BLaER1 treated with 17β-estradiol and CSF1 and Interleukin-3, amounts not matched to agents 10 nM and 100 nM (cell line): ENCODE measurements around the gene SLC10A1.

Source experiments
- H3K27ac ChIP-seq, 11 experiments: shearing (Covaris generic); formaldehyde crosslinking; 2 replicates each; pipeline ENCODE4 v1.8.1; 2022
- H3K27me3 ChIP-seq, 11 experiments: shearing (Covaris generic); formaldehyde crosslinking; 2 replicates each; pipeline ENCODE4 v1.8.1; 2022
- H3K36me3 ChIP-seq, 11 experiments: shearing (Covaris generic); formaldehyde crosslinking; 2 replicates each; pipeline ENCODE4 v1.8.1; 2022
- H3K4me1 ChIP-seq, 10 experiments: shearing (Covaris generic); formaldehyde crosslinking; 2 replicates each; pipeline ENCODE4 v1.8.1; 2022
- H3K4me2 ChIP-seq, 11 experiments: shearing (Covaris generic); formaldehyde crosslinking; 2 replicates each; pipeline ENCODE4 v1.8.1; 2022
- H3K4me3 ChIP-seq, 10 experiments: shearing (Covaris generic); formaldehyde crosslinking; 2 replicates each; pipeline ENCODE4 v1.8.1; 2022
- H3K9ac ChIP-seq, 11 experiments: shearing (Covaris generic); formaldehyde crosslinking; 2 replicates each; pipeline ENCODE4 v1.8.1; 2022
- H3K9me3 ChIP-seq, 11 experiments: shearing (Covaris generic); formaldehyde crosslinking; replicated peaks in 1 of 11; 2 replicates each; pipeline ENCODE4 v1.8.1; 2022
- H4K20me1 ChIP-seq, 11 experiments: shearing (Covaris generic); formaldehyde crosslinking; 2 replicates each; pipeline ENCODE4 v1.8.1; 2022
- Cebpa-rat ChIP-seq, 11 experiments: shearing (Covaris generic); IDR thresholded peaks; 2 replicates each; pipeline ENCODE4 v1.8.1; 2022

The SLC10A1 gene

DNA sequence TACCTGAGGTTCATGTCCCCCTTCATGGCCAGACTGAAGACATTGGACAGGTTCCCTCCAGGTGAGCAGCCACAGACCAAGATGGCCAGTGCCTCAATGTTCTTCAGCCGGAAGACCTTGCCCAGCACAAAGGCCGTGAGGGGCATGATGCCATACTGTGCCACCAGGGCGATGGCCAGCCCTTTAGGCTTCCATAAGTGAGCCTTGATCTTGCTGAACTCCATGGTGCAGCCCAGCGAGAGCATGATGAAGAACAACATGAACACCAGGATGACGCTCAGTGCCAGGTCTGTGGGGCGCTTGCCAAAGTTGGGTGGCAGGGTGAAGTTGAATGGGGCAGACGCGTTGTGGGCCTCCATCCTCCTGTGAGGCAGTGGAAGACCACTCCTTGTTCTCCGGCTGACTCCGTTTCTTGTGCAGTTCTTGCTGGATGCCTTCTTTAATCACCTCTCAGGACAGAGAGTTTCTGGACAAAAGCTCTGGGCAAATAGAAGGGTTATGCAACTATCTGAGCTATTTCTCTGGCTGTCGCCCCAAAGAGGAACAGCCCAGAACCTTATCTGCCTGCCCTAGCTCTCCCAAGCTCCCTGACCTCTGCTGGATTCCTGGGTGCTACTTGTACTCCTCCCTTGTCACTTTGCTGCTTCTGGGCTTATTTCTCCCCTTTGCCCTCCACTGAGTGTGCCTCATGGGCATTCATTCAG is at the start of gene SLC10A1:
Gene SLC10A1 (minus strand): TSS at position 445 of the 704 bp plus-strand sequence. CDS start 86 bp downstream, at position 359.
- Histone ChIP-seq H3K27me3 (no peaks in the 10 kb centered on the region), H3K27ac (no peak within 1 kb of the TSS), H3K4me3 (no peak within 1 kb of the TSS), H3K36me3 (no peaks in the 10 kb centered on the region), H3K4me2 (no peak within 1 kb of the TSS), H3K9me3 (peaks cover 0 to 11% (median 3%) of the 10 kb centered on the region in 11 experiments; a peak in 6 of 22 replicates), H3K4me1 (no peaks in the 10 kb centered on the region), H4K20me1 (no peaks in the 10 kb centered on the region), H3K9ac (no peak within 1 kb of the TSS)
- no peak for TF ChIP-seq Cebpa-rat (IDR thresholded peaks at IDR 0.05)

GRCh38 chr14:69845787-69846186 is 48.7 kb upstream of the SLC10A1 start:
- H3K27me3 ChIP-seq = no peaks in the 10 kb centered on the region
- peaks cover 0 to 30% (median 18%) of the 10 kb centered on the region in 10 experiments; a peak in 14 of 20 replicates for H3K4me1 ChIP-seq
- H3K4me3 ChIP-seq = no peak overlapping the region
- H3K27ac ChIP-seq = no peak overlapping the region
- H3K9ac ChIP-seq = no peak overlapping the region
- no peak overlapping the region for H3K4me2 ChIP-seq
- no peaks in the 10 kb centered on the region for H4K20me1 ChIP-seq
- H3K9me3 ChIP-seq = peaks cover 0 to under 1% (median 0%) of the 10 kb centered on the region in 11 experiments; a peak in 1 of 22 replicates
- H3K36me3 ChIP-seq = no peaks in the 10 kb centered on the region
- TF ChIP-seq Cebpa-rat (IDR thresholded peaks at IDR 0.05) = no peak

DNA sequence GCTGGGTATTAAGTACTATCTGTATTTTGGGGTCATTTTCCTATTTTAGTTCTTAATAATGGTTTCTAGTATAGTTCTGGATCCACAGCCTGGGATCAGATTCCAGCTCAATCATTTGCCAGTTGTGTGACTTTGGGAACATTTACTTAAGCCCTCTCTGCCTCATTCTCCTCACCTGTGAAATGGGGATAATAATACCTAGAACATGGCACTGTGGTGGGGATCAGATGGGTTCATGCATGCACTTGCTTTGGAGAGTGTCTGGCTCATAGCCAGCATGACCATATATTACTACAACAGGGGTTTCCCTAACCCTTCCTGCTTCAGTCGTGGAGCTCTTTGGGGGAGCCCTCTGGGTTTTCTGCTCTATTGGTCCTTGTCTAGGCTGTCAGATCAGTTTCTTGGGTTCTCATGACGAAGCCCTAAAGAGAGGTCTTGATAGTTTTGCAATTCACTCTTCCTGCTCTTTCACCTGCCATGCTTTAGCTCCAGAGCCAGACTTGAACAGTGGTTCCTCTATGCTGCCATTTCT is 48.1 kb upstream of the SLC10A1 start:
- H3K27ac ChIP-seq = no peak overlapping the region

GRCh38 chr14:69844171-69844570 is 47.1 kb upstream of the SLC10A1 start:
- Histone ChIP-seq H3K4me3 (no peak overlapping the region), H3K9ac (no peak overlapping the region), H3K4me1 (peaks cover 0 to 14% (median 6%) of the 10 kb centered on the region in 10 experiments; a peak in 9 of 20 replicates), H4K20me1 (no peaks in the 10 kb centered on the region), H3K27ac (no peak overlapping the region), H3K4me2 (no peak overlapping the region), H3K9me3 (no peaks in the 10 kb centered on the region), H3K27me3 (no peaks in the 10 kb centered on the region), H3K36me3 (no peaks in the 10 kb centered on the region)
- no peak for TF ChIP-seq Cebpa-rat (IDR thresholded peaks at IDR 0.05)

More for the DNA sequence above, 48.1 kb upstream of the SLC10A1 start:
- no peak overlapping the region for H3K4me3 ChIP-seq
- H4K20me1 ChIP-seq = no peaks in the 10 kb centered on the region
- no peaks in the 10 kb centered on the region for H3K36me3 ChIP-seq
- H3K4me2 ChIP-seq = no peak overlapping the region
- no peak overlapping the region for H3K9ac ChIP-seq
- no peaks in the 10 kb centered on the region for H3K27me3 ChIP-seq
- no peaks in the 10 kb centered on the region for H3K9me3 ChIP-seq
- H3K4me1 ChIP-seq = peaks cover 0 to 23% (median 11%) of the 10 kb centered on the region in 10 experiments; a peak in 14 of 20 replicates
- no peak for TF ChIP-seq Cebpa-rat (IDR thresholded peaks at IDR 0.05)

DNA sequence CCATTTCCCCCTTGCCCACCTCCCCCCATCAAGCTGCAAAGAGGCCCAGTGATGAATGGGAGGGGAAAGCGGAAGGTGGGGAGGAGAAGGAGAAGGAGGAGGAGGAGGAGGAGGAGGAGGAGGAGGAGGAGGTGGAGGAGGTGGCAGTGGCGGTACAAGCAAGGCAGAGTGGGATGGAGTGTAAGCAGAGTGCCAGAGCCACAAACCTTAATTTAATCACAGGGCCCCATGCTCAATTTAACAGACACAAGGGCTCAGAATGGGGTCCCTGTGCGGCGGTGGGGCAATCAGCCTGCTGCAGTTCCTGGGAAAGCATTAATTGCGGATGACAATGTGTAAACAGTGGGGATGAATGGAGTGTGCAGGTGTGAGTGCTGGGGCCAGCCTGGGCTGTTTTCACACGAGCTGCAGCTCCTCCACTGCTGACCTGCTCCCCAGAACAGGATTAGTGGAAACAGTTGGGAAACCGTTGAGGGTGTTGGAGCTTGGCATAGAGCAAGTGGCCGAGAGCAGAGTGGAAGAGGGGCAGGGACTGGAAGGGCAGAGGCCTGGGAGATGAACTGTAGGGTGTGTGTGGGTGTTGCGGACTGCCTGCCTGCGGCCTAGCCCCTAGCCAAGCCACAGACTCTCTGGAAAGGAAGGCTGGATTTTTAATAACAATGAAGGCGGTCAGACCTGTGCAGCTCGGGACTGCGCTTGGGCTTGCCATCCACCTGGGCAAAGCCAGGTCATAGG is 45.8 kb upstream of the SLC10A1 start:
- TF ChIP-seq Cebpa-rat (IDR thresholded peaks at IDR 0.05) = no peak
- H3K4me3 ChIP-seq = no peak overlapping the region
- H3K9ac ChIP-seq = no peak overlapping the region
- no peak overlapping the region for H3K27ac ChIP-seq
- peaks cover 0 to 9% (median 6%) of the 10 kb centered on the region in 10 experiments; a peak in 8 of 20 replicates for H3K4me1 ChIP-seq
- no peaks in the 10 kb centered on the region for H3K27me3 ChIP-seq
- H3K36me3 ChIP-seq = no peaks in the 10 kb centered on the region
- no peaks in the 10 kb centered on the region for H3K9me3 ChIP-seq
- no peaks in the 10 kb centered on the region for H4K20me1 ChIP-seq
- H3K4me2 ChIP-seq = no peak overlapping the region

- Histone ChIP-seq H3K27me3 (no peaks in the 10 kb centered on the region), H3K9me3 (no peaks in the 10 kb centered on the region), H3K36me3 (no peaks in the 10 kb centered on the region), H3K27ac (no peak overlapping the region), H4K20me1 (no peaks in the 10 kb centered on the region), H3K4me1 (peaks cover 0 to 9% (median 6%) of the 10 kb centered on the region in 10 experiments; a peak in 8 of 20 replicates), H3K9ac (no peak overlapping the region), H3K4me2 (peak overlapping the region in 4 of 11 experiments; percentile 3 to 41 (median 14); a peak in 4 of 22 replicates), H3K4me3 (no peak overlapping the region)
- no peak for TF ChIP-seq Cebpa-rat (IDR thresholded peaks at IDR 0.05)
Observed at GRCh38 chr14:69841656-69842055, 44.6 kb upstream of the SLC10A1 start.

GRCh38 chr14:69839661-69840060 is 42.6 kb upstream of the SLC10A1 start:
- no peak overlapping the region for H3K9ac ChIP-seq
- TF ChIP-seq Cebpa-rat (IDR thresholded peaks at IDR 0.05) = no peak
- H3K27me3 ChIP-seq = no peaks in the 10 kb centered on the region
- no peak overlapping the region for H3K27ac ChIP-seq
- no peaks in the 10 kb centered on the region for H4K20me1 ChIP-seq
- no peaks in the 10 kb centered on the region for H3K9me3 ChIP-seq
- H3K4me3 ChIP-seq = no peak overlapping the region
- no peaks in the 10 kb centered on the region for H3K36me3 ChIP-seq
- peaks cover 0 to 9% (median 6%) of the 10 kb centered on the region in 10 experiments; a peak in 8 of 20 replicates for H3K4me1 ChIP-seq
- no peak overlapping the region for H3K4me2 ChIP-seq

- H3K36me3 ChIP-seq = no peaks in the 10 kb centered on the region
- H3K4me1 ChIP-seq = peaks cover 0 to 9% (median 6%) of the 10 kb centered on the region in 10 experiments; a peak in 8 of 20 replicates
- H3K9me3 ChIP-seq = no peaks in the 10 kb centered on the region
- H3K4me3 ChIP-seq = no peak overlapping the region
- no peaks in the 10 kb centered on the region for H3K27me3 ChIP-seq
- no peak overlapping the region for H3K4me2 ChIP-seq
- no peaks in the 10 kb centered on the region for H4K20me1 ChIP-seq
- no peak for TF ChIP-seq Cebpa-rat (IDR thresholded peaks at IDR 0.05)
- no peak overlapping the region for H3K9ac ChIP-seq
- no peak overlapping the region for H3K27ac ChIP-seq
Observed at GRCh38 chr14:69838881-69839416, 41.9 kb upstream of the SLC10A1 start.

DNA sequence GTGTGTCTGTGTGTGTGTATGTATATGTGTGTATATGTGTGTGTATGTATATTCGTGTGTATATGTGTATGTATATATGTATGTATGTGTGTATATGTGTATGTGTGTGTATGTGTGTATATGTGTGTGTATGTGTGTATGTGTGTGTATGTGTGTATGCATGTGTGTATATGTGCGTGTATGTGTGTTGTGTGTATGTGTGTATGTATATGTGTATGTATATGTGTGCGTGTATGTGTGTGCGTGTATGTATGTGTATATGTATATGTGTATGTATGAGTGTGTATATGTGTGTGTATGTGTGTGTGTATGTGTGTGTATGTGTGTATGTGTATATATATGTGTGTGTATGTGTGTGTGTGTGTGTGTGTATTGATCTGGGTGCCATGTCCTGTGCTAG is 31.8 kb upstream of the SLC10A1 start:
- H3K9me3 ChIP-seq = peaks cover 4 to 21% (median 15%) of the 10 kb centered on the region in 11 experiments; a peak in 15 of 22 replicates
- no peak overlapping the region for H3K27ac ChIP-seq
- no peak overlapping the region for H3K4me3 ChIP-seq
- no peaks in the 10 kb centered on the region for H3K27me3 ChIP-seq
- H3K9ac ChIP-seq = no peak overlapping the region
- no peaks in the 10 kb centered on the region for H4K20me1 ChIP-seq
- no peak overlapping the region for H3K4me2 ChIP-seq
- no peaks in the 10 kb centered on the region for H3K4me1 ChIP-seq
- no peaks in the 10 kb centered on the region for H3K36me3 ChIP-seq
- TF ChIP-seq Cebpa-rat (IDR thresholded peaks at IDR 0.05) = no peak
